Measurements from ENCODE around the gene THAP12. TPM values are rescaled to one million over a fixed set of nuclear protein-coding genes. Genes with fewer than 3 reads are reported as not detected.

The THAP12 gene
- total RNA-seq, 1 donor from 2014 or later: 51.4 TPM

DNA sequence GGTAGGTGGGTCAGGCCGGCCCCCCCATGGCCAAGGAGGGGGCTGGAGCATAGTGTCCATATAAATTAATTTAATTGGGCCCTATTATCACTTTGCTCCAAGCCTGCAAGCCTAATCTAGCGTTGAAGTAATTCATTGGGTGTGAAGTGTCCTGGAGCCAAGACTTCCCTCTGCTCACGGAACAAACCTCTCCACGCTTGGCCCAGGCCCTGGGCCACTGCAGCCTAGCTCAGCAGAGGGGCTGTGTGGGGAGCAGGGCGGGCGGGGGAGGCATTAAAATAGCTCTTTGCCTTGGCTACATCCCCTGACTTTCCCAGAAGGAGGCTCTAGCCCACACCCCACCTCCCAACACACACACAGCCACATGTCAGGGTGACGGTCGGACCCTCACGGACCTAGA lies 73.5 kb downstream of the THAP12 start:
- no peak for DNase-seq (ENCODE audit: low spot score)

DNA sequence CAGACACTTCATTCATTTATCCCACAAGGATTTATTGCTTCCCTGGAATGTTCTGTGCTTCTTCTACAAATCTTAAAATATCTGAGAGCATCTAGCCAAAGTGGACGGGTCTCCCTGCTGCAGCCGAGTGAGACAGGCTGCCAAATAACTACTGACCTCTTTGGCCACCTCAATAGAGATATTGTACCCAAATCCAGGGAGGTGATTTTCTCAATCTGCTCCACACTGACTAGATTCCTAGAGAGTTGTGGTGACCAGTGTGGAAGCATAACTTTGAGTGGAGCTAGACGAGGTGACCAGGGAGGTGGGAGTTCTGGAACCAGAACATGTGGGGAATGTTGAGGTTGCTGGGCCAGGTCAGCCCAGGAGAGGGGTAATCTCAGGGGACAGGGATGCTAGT lies 77.5 kb downstream of the THAP12 start:
- no peak for DNase-seq (ENCODE audit: low spot score)

- no peak for DNase-seq (ENCODE audit: low spot score)
Measured at GRCh38 chr11:76302996-76303395, 77.9 kb downstream of the THAP12 start.

Other genes starting within 250 kb of the THAP12 start
- gene WNT11, start 174.6 kb downstream of the THAP12 start, total RNA-seq: 1.7 TPM
- 2.4 TPM for gene GVQW3, start 191 bp upstream of the THAP12 start, total RNA-seq
- 26.9 TPM for gene EMSY, start 63.9 kb upstream of the THAP12 start, total RNA-seq